KOPT-K1 (cell line): ENCODE measurements around the gene GDF2.

Experiments
- H3K27ac ChIP-seq: fragments of 200-600 bp; sonication (generic); 2 replicates; pipeline ENCODE4 v1.5.1; 2016; ENCODE audit warnings: antibody characterized with exemption, mild to moderate bottlenecking, low read depth, low read length; ENCODE audit not compliant: poor library complexity, severe bottlenecking
- H3K36me3 ChIP-seq: fragments of 200-600 bp; sonication (generic); 2 replicates; pipeline ENCODE4 v1.5.1; 2017; ENCODE audit warnings: antibody characterized with exemption, mild to moderate bottlenecking, low read length, moderate library complexity; ENCODE audit not compliant: insufficient read depth
- H3K9me3 ChIP-seq: fragments of 200-600 bp; sonication (generic); 2 replicates; pipeline ENCODE4 v1.5.1; 2017; ENCODE audit warnings: antibody characterized with exemption, low read length, mild to moderate bottlenecking; ENCODE audit not compliant: insufficient read depth, poor library complexity, severe bottlenecking

Gene GDF2

DNA sequence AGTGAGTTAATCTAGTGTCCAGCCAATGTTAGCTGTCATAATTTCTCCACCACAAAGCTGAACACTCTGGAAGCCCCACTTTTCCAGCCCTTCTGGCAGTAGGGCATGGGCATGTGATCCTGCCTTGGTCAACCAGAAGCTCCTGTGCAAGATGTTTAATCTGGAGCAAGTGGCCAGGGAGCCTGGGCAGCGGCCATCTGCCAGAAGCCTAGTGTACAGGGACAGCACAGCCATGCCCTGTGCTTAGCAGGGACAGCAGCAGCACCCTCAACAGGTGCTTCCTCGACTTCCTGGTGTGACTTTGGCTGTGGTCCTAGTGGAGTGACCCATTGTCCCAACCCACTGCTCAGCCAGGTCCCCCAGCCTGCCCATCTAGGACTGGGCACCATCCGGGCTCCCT, 36.2 kb downstream of the GDF2 start:
- no peaks in the 10 kb centered on the region for H3K36me3 ChIP-seq
- H3K9me3 ChIP-seq: no peaks in the 10 kb centered on the region
- no peak overlapping the region for H3K27ac ChIP-seq

DNA sequence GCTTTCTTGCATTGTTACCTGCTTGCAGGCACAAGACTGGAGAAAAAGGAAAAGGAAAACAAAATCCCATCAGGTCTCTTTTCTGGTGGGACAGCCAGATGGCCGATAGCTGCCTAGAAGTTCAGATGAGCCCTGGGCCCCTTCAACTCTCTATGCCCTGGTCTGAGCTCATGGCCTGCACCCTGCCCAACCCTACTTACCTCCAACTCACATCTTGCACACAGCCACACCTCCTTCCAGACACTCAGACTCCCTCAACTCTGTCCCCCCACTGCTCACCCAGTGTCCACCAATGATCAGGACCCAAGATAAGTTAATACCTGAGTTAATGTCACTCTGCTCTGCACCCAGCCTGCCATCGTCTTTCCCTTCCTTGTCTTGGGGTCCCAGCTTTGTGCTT, 36.8 kb downstream of the GDF2 start:
- no peaks in the 10 kb centered on the region for H3K36me3 ChIP-seq
- no peak overlapping the region for H3K27ac ChIP-seq
- no peaks in the 10 kb centered on the region for H3K9me3 ChIP-seq

DNA sequence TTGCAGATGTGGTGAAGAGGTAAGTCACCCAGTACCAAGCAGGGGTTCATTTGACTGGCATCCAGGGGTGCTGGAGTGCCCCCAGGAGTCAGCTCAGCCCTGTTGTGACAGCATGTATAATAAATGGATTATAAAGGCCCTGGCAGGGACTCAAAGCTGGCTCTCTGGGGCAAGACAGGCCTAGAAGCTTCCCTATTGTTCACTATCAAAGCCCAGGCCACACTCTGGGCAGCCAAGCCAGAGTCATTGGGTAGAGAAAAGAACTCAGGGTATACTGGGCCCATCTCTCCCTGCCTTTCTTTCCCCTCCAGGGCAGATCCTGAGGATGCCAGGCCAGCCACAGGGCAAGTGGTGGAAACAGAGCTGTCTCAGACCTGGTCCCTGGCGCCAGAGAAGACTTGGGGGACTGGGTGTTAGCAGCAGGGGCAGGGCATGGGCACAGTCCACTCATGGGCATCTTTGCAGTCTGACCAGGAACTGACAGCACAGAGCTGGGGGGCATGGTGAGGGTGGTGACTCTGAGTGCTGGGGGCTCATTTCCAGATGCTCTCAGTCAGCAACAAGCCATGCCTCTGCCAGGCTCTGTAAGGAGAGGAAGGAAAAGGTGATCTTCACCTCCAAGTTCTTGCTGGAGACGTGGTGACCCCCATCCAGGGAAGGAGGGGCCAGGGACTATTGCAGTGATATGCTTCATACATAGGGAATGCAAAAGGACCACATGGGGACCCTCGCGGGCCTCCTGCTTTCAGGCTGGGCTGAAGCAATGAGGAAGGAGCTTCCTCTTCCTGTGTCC, 37.6 kb downstream of the GDF2 start:
- no peaks in the 10 kb centered on the region for H3K9me3 ChIP-seq
- H3K36me3 ChIP-seq: no peaks in the 10 kb centered on the region
- H3K27ac ChIP-seq: no peak overlapping the region

DNA sequence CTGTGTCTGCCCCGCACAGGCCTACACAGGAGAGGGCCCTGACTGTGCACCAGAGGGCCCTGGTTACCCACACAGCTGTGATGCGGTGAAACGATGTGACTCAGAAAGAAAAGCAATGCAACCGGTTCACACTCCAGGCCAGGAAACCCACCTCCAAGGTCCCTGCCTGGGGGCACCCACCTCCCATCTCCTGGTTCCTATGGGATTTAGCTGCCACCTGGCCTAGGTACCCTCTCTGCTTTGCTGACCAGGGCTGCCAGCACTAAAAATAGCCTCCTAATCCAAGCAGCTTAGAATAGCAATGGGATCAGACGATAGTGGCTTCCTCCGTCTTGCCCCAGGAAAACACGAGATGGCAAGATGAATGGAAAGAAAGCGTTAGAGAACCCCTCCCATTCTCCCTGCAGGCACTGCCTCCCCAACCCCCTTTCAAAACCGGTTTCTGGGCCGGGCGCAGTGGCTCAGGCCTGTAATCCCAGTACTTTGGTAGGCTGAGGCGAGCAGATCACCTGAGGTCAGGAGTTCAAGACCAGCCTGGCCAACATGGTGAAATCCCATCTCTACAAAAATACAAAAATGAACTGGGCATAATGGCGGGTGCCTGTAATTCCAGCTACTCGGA, 38.3 kb downstream of the GDF2 start:
- no peaks in the 10 kb centered on the region for H3K36me3 ChIP-seq
- H3K27ac ChIP-seq: no peak overlapping the region

DNA sequence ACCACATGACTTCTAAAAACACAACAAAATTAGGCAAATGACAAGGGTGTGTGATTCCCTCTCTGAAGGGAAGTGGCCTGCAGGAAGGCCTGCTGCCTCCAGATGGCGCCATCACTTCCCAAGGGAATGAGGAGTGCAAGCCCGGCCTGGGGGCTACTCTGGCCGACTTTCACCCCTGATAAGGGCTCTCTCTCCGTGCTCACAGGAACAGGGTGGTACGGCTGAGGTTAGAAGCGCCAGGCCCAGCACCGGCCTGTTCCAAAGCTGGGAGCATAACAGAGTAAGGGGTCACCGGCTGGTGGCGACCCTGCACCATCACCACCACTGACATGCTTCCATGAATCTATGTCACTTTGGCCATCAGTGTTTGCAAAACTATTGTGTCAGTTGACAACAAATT, 39.0 kb downstream of the GDF2 start:
- Histone ChIP-seq H3K36me3 (no peaks in the 10 kb centered on the region), H3K9me3 (no peaks in the 10 kb centered on the region), H3K27ac (no peak overlapping the region)

More for the DNA sequence above, 38.3 kb downstream of the GDF2 start:
- no peaks in the 10 kb centered on the region for H3K9me3 ChIP-seq

DNA sequence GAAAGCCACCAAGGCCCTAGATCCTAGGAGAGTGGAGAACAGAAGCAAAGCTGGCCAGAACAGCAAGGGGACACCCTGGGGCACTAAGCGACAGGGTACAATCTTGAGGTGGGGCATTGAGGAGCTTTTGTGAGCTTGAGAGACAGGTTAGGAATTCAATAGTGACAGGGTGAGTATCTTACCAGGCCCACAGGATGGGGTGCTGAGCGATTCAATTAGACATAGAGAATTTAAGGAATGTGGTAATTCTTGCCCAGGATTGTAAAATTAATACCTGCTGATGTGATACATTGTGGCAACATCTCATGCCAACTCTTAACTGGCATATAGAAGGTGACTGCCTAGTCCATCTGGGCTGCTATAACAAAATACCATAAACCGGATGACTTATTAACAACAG, 39.9 kb downstream of the GDF2 start:
- H3K27ac ChIP-seq: no peak overlapping the region
- H3K36me3 ChIP-seq: no peaks in the 10 kb centered on the region
- H3K9me3 ChIP-seq: no peaks in the 10 kb centered on the region

DNA sequence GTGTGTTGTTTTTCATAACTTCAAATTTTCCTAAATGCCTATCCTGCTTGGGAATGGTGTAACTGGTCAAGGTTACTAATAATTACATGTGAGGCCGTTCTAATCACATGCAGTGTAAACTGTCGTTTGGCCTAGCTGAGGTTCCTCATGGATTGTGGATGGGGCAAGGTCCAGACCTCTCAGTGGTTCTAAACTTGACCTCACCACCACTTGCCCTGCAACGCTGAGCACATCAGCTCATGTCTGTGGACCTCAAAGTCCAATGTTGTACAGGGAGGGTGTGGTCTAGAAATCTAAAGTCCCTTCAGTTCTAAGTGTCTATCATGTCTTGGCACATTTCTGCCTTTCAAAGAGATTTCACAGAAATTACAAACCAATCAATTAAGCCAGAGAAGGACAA, 41.5 kb downstream of the GDF2 start:
- Histone ChIP-seq H3K36me3 (no peaks in the 10 kb centered on the region), H3K27ac (no peak overlapping the region), H3K9me3 (no peaks in the 10 kb centered on the region)

DNA sequence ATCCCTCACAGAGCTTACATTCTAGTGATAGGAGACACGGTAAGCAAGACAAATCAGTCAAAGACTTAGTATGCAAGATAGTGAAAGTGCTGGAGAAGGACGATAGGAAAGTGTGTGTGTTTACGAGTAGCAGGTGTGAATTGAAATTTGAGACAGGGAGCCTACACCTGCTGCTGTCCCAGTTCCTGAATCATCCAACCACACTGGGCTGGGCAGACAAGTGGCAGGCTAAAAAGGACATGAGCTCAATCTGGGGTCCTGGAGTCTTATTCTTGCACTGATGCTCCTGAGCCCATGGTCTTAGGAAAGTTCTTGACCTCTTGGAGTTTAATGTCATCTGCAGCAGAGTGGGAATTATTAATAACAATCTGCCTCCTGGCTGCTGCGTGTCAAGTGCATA, 42.1 kb downstream of the GDF2 start:
- Histone ChIP-seq H3K27ac (no peak overlapping the region), H3K36me3 (no peaks in the 10 kb centered on the region), H3K9me3 (no peaks in the 10 kb centered on the region)

DNA sequence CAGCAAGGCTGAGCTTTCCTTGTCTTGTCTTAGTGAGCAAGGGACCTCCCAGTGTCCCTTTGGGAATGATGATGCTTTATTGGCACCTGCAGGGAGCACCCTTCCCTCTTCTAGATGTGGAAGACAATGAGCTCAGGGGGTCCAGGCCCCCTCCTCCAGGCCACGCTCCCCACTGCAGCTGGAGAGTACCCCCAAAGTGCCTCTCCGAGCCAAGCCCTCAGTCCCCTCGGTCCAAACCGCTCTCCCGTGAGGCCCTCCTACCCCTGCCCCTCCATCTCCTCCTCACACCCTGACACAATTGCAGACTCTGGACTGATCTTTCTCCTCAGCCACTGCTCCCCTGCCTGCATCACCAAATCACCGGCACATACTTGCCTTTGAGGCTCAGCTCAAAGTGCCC, 42.7 kb downstream of the GDF2 start:
- Histone ChIP-seq H3K36me3 (no peaks in the 10 kb centered on the region), H3K9me3 (no peaks in the 10 kb centered on the region), H3K27ac (no peak overlapping the region)

DNA sequence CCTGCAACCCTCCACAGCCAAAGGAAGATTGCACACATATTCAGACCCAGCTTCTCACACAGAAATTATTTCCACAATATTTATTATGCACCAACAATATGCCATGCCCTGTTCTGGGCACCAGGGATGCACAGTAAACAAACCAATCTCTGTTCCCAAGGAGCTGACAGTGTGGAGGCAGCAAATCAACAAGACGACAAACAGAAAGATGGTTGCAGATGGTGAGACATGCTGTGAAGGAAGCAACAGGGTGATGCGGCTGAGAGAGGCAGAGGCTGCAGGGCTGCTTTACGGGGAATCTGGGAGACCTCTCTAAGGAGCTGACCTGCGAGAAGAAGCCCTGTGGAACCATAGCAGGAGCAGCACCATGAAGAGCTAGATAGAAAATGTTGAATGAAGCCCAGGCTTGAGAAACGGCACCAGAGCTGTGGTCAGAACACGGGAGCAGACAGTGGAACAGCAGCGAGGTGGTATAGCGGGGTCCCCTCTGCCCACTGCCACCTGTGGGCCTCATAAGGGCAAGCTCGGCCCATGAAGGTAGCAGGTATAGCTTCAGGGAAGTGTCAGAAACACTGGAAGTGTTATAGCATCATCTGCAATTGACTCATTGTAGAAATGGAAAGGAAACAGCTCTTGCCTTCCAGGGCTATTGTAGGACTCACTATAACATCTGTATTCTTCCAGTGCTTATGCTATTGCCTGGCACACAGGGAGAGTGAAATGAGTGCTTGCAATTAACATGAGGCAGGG, 43.4 kb downstream of the GDF2 start:
- H3K36me3 ChIP-seq: no peaks in the 10 kb centered on the region
- H3K9me3 ChIP-seq: no peaks in the 10 kb centered on the region
- no peak overlapping the region for H3K27ac ChIP-seq

DNA sequence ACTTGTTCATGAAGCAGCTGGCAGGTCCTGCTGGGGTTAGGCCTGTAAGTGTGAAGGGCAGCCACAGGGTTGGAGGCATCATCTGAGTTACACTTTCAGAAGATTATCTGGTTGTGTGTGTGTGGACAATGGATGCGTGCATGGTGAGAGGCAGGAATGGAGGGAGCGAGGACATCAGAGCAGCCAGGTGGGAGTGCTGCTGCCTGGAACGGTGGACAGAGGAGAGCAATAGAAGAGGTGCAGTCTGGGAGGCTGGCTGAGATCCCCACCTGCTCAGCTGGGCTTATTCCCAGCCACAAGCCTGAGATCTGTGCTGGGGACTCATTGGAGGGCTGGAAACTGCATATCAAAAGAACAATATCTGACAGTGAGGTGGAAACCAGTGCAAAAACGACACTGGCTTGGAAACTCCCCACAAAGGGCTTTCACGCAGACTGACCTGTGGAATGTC, 44.0 kb downstream of the GDF2 start:
- no peaks in the 10 kb centered on the region for H3K9me3 ChIP-seq
- H3K36me3 ChIP-seq: no peaks in the 10 kb centered on the region
- H3K27ac ChIP-seq: no peak overlapping the region

DNA sequence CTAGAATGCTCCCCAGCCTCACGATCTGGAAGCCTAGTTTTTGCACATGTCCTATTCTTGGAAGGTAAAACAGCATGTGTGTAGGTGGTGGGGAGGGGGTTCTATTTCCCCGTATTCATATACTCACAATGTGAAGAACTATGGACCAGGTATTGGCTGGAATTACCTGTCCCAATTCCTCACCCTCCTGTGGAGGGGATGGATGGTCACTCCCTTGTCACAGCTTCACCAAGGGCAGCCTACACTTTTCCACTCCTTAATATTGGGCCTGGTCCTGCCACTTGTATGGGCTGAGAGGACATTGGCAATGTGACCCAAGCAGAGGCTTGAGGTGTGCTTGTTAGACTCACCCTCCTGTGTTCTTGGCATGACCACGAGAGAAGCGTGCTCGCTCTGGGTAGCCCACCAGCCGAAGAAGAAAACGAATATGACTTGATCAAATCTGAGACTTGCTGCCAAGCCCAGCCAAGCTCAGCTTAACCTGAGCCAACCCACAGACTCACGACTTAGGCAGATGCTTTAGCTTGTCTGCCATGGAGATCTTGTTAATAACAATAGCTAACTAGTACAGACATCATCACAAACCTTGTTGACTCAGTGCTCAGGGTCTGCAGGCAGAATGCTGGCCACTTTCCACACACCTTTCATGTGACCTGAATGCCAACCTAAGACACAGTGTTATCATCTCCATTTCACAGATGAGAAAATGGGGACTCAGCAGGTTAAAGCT, 44.6 kb downstream of the GDF2 start:
- no peaks in the 10 kb centered on the region for H3K9me3 ChIP-seq
- no peak overlapping the region for H3K27ac ChIP-seq
- H3K36me3 ChIP-seq: no peaks in the 10 kb centered on the region

DNA sequence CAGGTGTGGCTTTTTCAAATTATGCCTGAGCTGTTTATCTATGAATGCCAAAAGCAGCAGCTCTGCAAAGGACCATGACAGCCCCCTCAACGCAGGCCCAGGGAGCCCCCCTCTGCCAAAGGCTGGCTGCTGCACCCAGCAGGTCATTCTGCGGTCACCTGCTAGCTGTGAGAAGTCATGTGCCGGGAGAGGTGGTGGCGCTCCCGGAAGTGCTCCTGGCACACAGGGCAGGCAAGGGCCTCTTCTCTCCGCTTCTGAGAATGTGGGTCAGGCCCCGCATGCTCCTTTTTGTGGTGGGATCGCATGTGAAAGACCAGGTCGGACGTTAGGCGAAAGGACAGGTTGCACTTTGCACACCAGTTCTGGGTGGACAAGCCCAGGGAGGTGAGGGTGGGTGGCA, 45.4 kb downstream of the GDF2 start:
- Histone ChIP-seq H3K9me3 (no peaks in the 10 kb centered on the region), H3K27ac (no peak overlapping the region)

DNA sequence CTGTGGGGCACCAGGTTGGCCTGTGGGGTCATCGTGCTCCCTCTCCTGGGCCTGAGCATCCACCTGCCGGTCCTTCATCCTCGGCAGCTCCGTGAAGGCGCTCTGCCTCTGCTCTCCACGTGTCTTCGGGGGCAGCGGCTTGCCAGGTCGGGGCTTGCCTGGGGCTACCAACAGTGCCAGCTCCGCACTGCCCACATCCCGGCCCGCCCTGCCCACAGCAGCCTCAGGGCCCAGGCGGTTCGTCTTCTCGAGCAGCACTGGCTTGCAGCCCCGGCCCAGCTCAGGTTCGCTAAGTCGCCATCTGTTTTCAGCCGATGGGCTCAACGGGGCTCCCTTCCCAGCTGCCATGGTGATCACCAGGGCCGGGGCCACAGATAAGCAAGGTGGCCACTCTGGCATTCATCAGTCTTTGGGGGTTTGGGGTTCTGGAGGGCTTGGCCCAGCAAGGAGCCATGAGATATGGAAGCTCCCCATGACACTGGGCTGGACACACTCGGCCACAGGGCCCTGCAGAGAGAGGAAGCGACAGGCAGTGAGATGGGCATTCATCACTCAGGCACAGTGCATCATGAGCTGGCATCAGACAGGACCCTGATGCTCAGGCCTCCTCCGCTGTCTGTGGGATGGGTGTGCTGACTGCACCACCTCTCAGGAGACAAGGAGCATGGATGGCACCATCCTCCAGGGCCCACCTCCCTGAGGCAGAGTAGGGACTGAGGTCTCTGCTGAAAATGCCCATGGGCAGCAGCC, 46.4 kb downstream of the GDF2 start:
- no peaks in the 10 kb centered on the region for H3K36me3 ChIP-seq

More for the DNA sequence above, 45.4 kb downstream of the GDF2 start:
- H3K36me3 ChIP-seq: no peaks in the 10 kb centered on the region

More for the DNA sequence above, 46.4 kb downstream of the GDF2 start:
- no peaks in the 10 kb centered on the region for H3K9me3 ChIP-seq
- H3K27ac ChIP-seq: no peak overlapping the region
